HFFc6 (cell line): Measurements from ENCODE around the gene SLC39A11. TPM values are rescaled to one million over a fixed set of nuclear protein-coding genes. Genes with fewer than 3 reads are reported as not detected.

ENCODE experiments used
- DNase-seq: peaks from one replicate; pipeline ENCODE4 v3.0.0-alpha.2; 2018
- H3K27ac Mint-ChIP-seq: 2 replicates; pipeline ENCODE4 v1.8.0; 2020; ENCODE audit warnings: mild to moderate bottlenecking, mixed read lengths
- H3K27me3 Mint-ChIP-seq: 2 replicates; pipeline ENCODE4 v1.8.0; 2021; ENCODE audit warnings: mild to moderate bottlenecking, moderate library complexity, mixed read lengths; ENCODE audit not compliant: insufficient read depth
- H3K36me3 Mint-ChIP-seq: 2 replicates; pipeline ENCODE4 v1.8.0; 2021; ENCODE audit warnings: low read depth, mixed read lengths
- H3K4me1 Mint-ChIP-seq: 2 replicates; pipeline ENCODE4 v1.8.0; 2020; ENCODE audit warnings: low read depth, mixed read lengths
- H3K4me3 Mint-ChIP-seq: 2 replicates; pipeline ENCODE4 v1.8.0; 2020; ENCODE audit warnings: mild to moderate bottlenecking, moderate library complexity, mixed read lengths
- H3K9me3 Mint-ChIP-seq: 2 replicates; pipeline ENCODE4 v1.8.0; 2020; ENCODE audit warnings: mild to moderate bottlenecking, mixed read lengths
- total RNA-seq, 6 experiments: library from RNA; stranded (reverse); fragmentation: NEBNext Ultra II Directional; extraction: Animal tissue kit (Norgen Biotek cat#: 25700); gene quantifications; 2 replicates in 1 of 6; 3 replicates in 5 of 6; pipeline ENCODE4 v1.2.3, GENCODE V29; 2021
- TF ChIP-seq, protein P1 (sequence below): fragments of 200-600 bp; sonication (generic); IDR thresholded peaks from 2 replicates; pipeline ENCODE4 v1.5.0; 2021; ENCODE audit warnings: antibody characterized with exemption, mild to moderate bottlenecking

The SLC39A11 gene
- total RNA-seq, 6 experiments from 2014 or later: 29.7 to 40.6 (median 34.9) TPM

DNA sequence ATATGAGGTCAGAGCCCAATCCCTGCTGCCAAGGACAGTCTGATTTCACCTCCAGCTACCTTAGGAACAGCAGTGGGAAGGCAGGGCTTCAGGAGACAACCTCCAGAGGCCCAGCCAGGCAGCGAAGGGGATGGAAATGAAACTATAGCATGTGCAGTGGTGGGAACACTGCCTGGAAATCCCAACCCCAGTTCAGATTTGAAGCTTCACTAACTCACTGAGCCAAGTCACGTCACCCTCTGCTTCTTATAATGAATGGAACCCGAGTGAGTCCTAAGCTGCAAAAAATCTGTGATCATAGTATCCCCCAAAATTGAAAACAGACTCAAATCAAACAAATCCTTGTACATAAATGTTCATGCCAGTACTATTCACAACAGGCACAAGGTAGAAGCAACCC lies 36.0 kb upstream of the SLC39A11 start:
- no peaks in the 10 kb centered on the region for H3K9me3 Mint-ChIP-seq
- H3K4me3 Mint-ChIP-seq: no peak overlapping the region
- H3K27me3 Mint-ChIP-seq: peaks cover 6% of the 10 kb centered on the region
- TF ChIP-seq, protein P1, sequence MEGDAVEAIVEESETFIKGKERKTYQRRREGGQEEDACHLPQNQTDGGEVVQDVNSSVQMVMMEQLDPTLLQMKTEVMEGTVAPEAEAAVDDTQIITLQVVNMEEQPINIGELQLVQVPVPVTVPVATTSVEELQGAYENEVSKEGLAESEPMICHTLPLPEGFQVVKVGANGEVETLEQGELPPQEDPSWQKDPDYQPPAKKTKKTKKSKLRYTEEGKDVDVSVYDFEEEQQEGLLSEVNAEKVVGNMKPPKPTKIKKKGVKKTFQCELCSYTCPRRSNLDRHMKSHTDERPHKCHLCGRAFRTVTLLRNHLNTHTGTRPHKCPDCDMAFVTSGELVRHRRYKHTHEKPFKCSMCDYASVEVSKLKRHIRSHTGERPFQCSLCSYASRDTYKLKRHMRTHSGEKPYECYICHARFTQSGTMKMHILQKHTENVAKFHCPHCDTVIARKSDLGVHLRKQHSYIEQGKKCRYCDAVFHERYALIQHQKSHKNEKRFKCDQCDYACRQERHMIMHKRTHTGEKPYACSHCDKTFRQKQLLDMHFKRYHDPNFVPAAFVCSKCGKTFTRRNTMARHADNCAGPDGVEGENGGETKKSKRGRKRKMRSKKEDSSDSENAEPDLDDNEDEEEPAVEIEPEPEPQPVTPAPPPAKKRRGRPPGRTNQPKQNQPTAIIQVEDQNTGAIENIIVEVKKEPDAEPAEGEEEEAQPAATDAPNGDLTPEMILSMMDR: no peak
- no peak overlapping the region for H3K27ac Mint-ChIP-seq
- no peaks in the 10 kb centered on the region for H3K36me3 Mint-ChIP-seq
- peaks cover 9% of the 10 kb centered on the region for H3K4me1 Mint-ChIP-seq
- no peak for DNase-seq

DNA sequence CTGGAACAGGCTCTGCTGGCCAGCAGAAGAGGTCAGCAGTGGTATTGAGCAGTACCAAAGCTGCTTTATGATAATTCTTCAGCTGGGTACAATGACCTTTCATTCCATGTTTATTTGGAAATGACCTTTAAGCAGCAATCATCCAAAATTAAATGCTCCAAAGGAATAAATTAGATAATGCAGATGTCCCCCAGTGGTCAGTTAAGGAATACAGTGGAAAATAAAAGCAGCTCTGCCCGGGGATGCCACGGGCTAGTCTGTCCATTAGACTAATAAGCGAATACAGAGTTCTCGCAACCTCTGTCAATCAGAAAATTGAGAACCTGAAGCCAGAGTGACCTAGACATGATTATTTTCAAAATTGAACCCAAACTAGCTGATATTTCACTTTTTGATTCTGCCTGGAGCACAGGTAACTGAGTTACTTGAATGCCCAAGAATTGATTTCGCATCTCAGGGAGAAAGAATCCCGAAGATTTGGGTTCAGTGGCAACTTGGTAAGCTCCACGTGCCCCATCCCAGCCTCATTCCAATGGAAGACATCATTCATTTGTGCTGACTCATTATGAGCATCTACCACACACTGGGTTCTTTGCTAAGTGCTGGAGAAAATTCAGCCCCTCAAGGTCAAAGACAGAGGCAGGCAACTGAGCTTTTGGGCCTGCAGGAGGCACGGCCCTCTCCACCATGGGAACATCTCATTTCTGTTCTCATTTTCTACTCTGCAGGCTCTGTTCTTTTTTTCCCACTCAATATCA lies 34.4 kb upstream of the SLC39A11 start:
- no peak for DNase-seq
- Mint-ChIP-seq H3K27ac (no peak overlapping the region), H3K36me3 (no peaks in the 10 kb centered on the region), H3K4me1 (peaks cover 9% of the 10 kb centered on the region), H3K9me3 (no peaks in the 10 kb centered on the region), H3K4me3 (no peak overlapping the region), H3K27me3 (peaks cover 10% of the 10 kb centered on the region)
- TF ChIP-seq, protein P1: peak; percentile 64

DNA sequence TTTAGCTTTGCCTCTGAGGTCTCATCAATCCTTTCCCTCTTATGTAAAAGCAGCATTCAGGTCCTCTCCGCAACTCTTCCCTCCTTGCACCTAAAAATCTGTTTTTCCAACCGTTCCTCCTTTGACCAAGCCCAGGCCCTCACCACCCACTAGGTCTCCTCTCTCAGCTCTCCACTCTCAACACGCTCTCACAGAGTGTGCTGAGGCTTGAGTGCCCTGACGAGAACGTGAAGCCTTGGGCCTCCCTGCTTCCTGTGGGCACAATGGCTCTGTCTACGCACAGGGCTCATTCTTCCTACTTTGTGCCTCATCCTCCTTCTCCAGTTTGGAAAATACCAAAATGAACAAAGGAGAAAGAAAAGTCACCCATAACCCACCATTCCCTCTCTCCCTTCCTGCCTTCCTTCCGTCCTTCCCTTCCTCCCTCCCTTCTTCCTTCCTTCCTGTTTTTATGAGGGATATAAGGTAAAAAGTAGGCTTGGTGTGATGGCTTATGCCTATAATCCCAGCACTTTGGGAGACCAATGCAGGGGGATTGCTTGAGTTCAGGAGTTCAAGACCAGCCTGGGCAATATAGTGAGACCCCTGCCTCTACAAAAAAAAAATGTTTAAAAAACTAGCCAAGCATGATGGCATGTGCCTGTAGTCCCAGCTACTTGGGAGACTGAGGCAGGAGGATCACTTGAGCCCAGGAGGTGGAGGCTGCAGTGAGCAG lies 31.3 kb upstream of the SLC39A11 start:
- Mint-ChIP-seq H3K9me3 (no peaks in the 10 kb centered on the region), H3K36me3 (no peaks in the 10 kb centered on the region), H3K27ac (no peak overlapping the region), H3K4me3 (no peak overlapping the region), H3K27me3 (peaks cover 8% of the 10 kb centered on the region), H3K4me1 (peaks cover 15% of the 10 kb centered on the region)
- TF ChIP-seq, protein P1: no peak
- DNase-seq: no peak

DNA sequence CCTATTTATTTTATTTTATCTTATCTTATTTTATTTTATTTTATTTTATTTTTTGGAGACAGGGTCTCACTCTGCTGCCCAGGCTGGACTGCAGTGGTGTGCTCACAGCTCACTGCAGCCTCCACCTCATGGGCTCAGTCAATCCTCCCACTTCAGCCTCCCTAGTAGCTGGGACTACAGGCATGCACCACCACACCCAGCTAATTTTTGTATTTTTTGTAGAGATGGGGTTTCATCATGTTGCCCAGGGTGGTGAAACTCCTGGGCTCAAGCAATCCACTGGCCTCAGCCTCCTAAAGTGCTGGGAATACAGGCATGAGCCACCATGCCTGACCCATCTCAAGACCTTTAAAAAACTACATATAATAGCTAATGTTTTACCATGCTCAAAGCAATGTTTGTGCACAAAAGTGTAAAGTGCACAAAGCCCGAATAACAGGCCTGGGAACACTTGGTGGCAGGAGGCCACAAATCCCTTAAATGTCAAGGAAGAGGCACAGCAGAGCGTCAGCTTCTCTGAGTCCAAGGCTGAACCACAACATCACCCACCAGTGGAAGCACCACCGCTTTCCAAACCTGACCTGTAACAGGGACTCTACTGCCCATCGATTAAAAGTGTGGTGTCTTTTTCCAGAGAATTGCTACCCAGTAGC lies 30.6 kb upstream of the SLC39A11 start:
- Mint-ChIP-seq H3K36me3 (no peaks in the 10 kb centered on the region), H3K27ac (no peak overlapping the region), H3K4me1 (peaks cover 15% of the 10 kb centered on the region), H3K27me3 (peaks cover 8% of the 10 kb centered on the region), H3K9me3 (no peaks in the 10 kb centered on the region), H3K4me3 (no peak overlapping the region)
- TF ChIP-seq, protein P1: no peak
- DNase-seq: no peak

DNA sequence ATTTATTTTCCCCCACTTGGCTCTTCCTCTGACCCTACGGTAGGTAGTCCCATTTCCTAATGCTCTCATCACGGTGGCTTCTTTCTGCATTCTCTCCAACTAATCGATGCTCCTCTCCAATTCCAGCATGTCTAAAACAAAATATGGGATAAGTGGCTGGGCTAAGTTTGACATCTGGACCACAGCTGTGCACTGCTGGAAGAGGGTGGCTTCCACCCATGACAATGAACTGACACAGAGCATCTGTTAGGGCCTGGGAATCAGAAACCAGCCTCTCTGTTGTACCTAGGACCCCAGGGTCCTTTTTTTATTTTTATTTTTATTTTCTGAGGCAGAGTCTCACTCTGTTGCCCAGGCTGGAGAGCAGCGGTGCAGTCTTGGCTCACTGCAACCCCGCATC lies 29.0 kb upstream of the SLC39A11 start:
- H3K27me3 Mint-ChIP-seq: peaks cover 9% of the 10 kb centered on the region
- H3K4me1 Mint-ChIP-seq: peaks cover 6% of the 10 kb centered on the region; the same call in 1 of the 2 replicates
- H3K9me3 Mint-ChIP-seq: no peaks in the 10 kb centered on the region
- H3K36me3 Mint-ChIP-seq: no peaks in the 10 kb centered on the region
- no peak for DNase-seq
- H3K27ac Mint-ChIP-seq: no peak overlapping the region
- no peak overlapping the region for H3K4me3 Mint-ChIP-seq
- TF ChIP-seq, protein P1: no peak
